HEK293 (cell line): ENCODE measurements around the gene CD55.

Experiments
- CTCF ChIA-PET: fragments of 350-600 bp; formaldehyde crosslinking; extraction: SDS; loops from one replicate; lab custom pipeline; 2021; ENCODE audit warnings: antibody characterized with exemption; lab: Yijun Ruan, JAX
- POLR2A ChIA-PET: fragments of 300-600 bp; formaldehyde crosslinking; extraction: SDS; loops from one replicate; lab custom pipeline; 2020; ENCODE audit warnings: antibody characterized with exemption, inconsistent platforms; lab: Yijun Ruan, JAX
- H3K27ac ChIP-seq: fragments of 200-500 bp; sonication (Bioruptor generic); 2 replicates; pipeline ENCODE4 v1.5.1; 2014; ENCODE audit warnings: low read depth, low read length, control low read depth, inconsistent platforms; ENCODE audit errors: extremely low read depth
- H3K36me3 ChIP-seq, 2 experiments: fragments of 200-500 bp in 1 of 2; sonication (Bioruptor generic) in 1 of 2; 1 replicate in 1 of 2; 2 replicates in 1 of 2; pipeline ENCODE4 v1.5.1; 2014 to 2017; ENCODE audit warnings: inconsistent platforms in 2 of 2, low read length in 2 of 2; ENCODE audit not compliant: control insufficient read depth in 2 of 2, insufficient read depth in 1 of 2
- H3K4me1 ChIP-seq: fragments of 200-500 bp; sonication (Bioruptor generic); 2 replicates; pipeline ENCODE4 v1.5.1; 2014; ENCODE audit warnings: mild to moderate bottlenecking, low read length, inconsistent platforms; ENCODE audit not compliant: control insufficient read depth, insufficient read depth
- H3K4me3 ChIP-seq: 2 replicates; pipeline ENCODE4 v1.5.1; 2011; ENCODE audit warnings: low read depth, mild to moderate bottlenecking, control low read depth, low read length, moderate library complexity
- H3K9me3 ChIP-seq: fragments of 200-500 bp; sonication (Bioruptor generic); 2 replicates; pipeline ENCODE4 v1.5.1; 2014; ENCODE audit warnings: low read depth, low read length, inconsistent platforms; ENCODE audit not compliant: control insufficient read depth, insufficient read depth
- GFI1B ChIP-seq: fragments of 450-650 bp; formaldehyde crosslinking; IDR thresholded peaks from 2 replicates; pipeline ENCODE4 v1.5.1; 2016; ENCODE audit warnings: missing biosample characterization, missing genetic modification characterization
- MEIS1 ChIP-seq: sonication (generic); formaldehyde crosslinking; IDR thresholded peaks from 2 replicates; pipeline ENCODE4 v1.8.1; 2022; ENCODE audit warnings: missing genetic modification reagents, mild to moderate bottlenecking, borderline replicate concordance
- PRDM1 ChIP-seq: fragments of 450-650 bp; formaldehyde crosslinking; IDR thresholded peaks from 2 replicates; pipeline ENCODE4; 2016; ENCODE audit warnings: missing biosample characterization, missing genetic modification characterization
- SETDB1 ChIP-seq: IDR thresholded peaks from one replicate; pipeline ENCODE4 v1.6.1; 2017; ENCODE audit warnings: mild to moderate bottlenecking, low read length, moderate library complexity, mixed read lengths; ENCODE audit not compliant: insufficient read length
- ZNF114 ChIP-seq: fragments of 450-650 bp; formaldehyde crosslinking; IDR thresholded peaks from 2 replicates; pipeline ENCODE4 v1.5.0; 2017; ENCODE audit warnings: missing biosample characterization, missing genetic modification characterization
- ZNF174 ChIP-seq: fragments of 450-650 bp; formaldehyde crosslinking; IDR thresholded peaks from 2 replicates; pipeline ENCODE4 v1.5.0; 2017; ENCODE audit warnings: missing biosample characterization, mild to moderate bottlenecking, missing genetic modification characterization
- ZNF184 ChIP-seq: fragments of 450-650 bp; IDR thresholded peaks from 2 replicates; pipeline ENCODE4 v1.5.1; 2018; ENCODE audit warnings: missing biosample characterization, mild to moderate bottlenecking, missing genetic modification characterization
- ZNF302 ChIP-seq: fragments of 450-650 bp; formaldehyde crosslinking; IDR thresholded peaks from 2 replicates; pipeline ENCODE4 v1.5.1; 2016; ENCODE audit warnings: missing biosample characterization, missing genetic modification characterization, low read depth
- ZNF354C ChIP-seq: fragments of 450-650 bp; formaldehyde crosslinking; IDR thresholded peaks from 2 replicates; pipeline ENCODE4 v1.5.1; 2016; ENCODE audit warnings: missing biosample characterization, missing genetic modification characterization, low read depth, borderline replicate concordance
- ZNF449 ChIP-seq: fragments of 450-650 bp; formaldehyde crosslinking; IDR thresholded peaks from 2 replicates; pipeline ENCODE4 v1.5.1; 2017; ENCODE audit warnings: missing biosample characterization, mild to moderate bottlenecking, missing genetic modification characterization, moderate library complexity
- ZNF514 ChIP-seq: fragments of 450-650 bp; formaldehyde crosslinking; IDR thresholded peaks from 2 replicates; pipeline ENCODE4 v1.5.1; 2016; ENCODE audit warnings: missing biosample characterization, missing genetic modification characterization
- ZNF785 ChIP-seq: fragments of 450-650 bp; formaldehyde crosslinking; IDR thresholded peaks from 2 replicates; pipeline ENCODE4 v1.5.1; 2016; ENCODE audit warnings: missing biosample characterization, missing genetic modification characterization
- ZNF837 ChIP-seq: fragments of 450-650 bp; formaldehyde crosslinking; IDR thresholded peaks from 2 replicates; pipeline ENCODE4 v1.5.1; 2016; ENCODE audit warnings: missing biosample characterization, missing genetic modification characterization
- ZSCAN16 ChIP-seq: fragments of 450-650 bp; formaldehyde crosslinking; IDR thresholded peaks from 2 replicates; pipeline ENCODE4 v1.5.1; 2016; ENCODE audit warnings: missing biosample characterization, missing genetic modification characterization
- TF ChIP-seq, protein P1 (sequence below): fragments of 450-650 bp; formaldehyde crosslinking; IDR thresholded peaks from 2 replicates; pipeline ENCODE4 v1.5.1; 2016; ENCODE audit warnings: missing biosample characterization, missing genetic modification characterization
- TF ChIP-seq, protein P2 (sequence below): fragments of 450-650 bp; formaldehyde crosslinking; IDR thresholded peaks from 2 replicates; pipeline ENCODE4 v1.5.1; 2017; ENCODE audit warnings: missing biosample characterization, missing genetic modification characterization
- TF ChIP-seq, protein P3 (sequence below): fragments of 450-650 bp; formaldehyde crosslinking; IDR thresholded peaks from 2 replicates; pipeline ENCODE4 v1.5.1; 2016; ENCODE audit warnings: missing biosample characterization, missing genetic modification characterization

CD55 gene

GRCh38 chr1:207291723-207292122 lies 29.8 kb upstream of the CD55 start:
- TF ChIP-seq ZNF174 (tag by site-specific recombination) (no peak), SETDB1 (peak; percentile 27)
- Histone ChIP-seq H3K36me3 (no peaks in the 10 kb centered on the region), H3K4me3 (no peak overlapping the region), H3K4me1 (no peaks in the 10 kb centered on the region), H3K27ac (no peak overlapping the region), H3K9me3 (no peaks in the 10 kb centered on the region)
- ChIA-PET CTCF (no interaction called here), POLR2A (no interaction called here)

- no peak overlapping the region for H3K27ac ChIP-seq
- POLR2A ChIA-PET = interaction anchor here (1.5 kb wide), 1 partner anchor 23 kb away, joined by 3 read pairs; the partner anchor contains the start of gene CD55
- no peak for TF ChIP-seq GFI1B (tag by site-specific recombination)
- TF ChIP-seq, protein P1, sequence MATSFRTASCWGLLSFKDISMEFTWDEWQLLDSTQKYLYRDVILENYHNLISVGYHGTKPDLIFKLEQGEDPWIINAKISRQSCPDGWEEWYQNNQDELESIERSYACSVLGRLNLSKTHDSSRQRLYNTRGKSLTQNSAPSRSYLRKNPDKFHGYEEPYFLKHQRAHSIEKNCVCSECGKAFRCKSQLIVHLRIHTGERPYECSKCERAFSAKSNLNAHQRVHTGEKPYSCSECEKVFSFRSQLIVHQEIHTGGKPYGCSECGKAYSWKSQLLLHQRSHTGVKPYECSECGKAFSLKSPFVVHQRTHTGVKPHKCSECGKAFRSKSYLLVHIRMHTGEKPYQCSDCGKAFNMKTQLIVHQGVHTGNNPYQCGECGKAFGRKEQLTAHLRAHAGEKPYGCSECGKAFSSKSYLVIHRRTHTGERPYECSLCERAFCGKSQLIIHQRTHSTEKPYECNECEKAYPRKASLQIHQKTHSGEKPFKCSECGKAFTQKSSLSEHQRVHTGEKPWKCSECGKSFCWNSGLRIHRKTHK (tag by site-specific recombination) = no peak
- TF ChIP-seq MEIS1 (CRISPR knock-in tag) = no peak
- TF ChIP-seq ZNF114 (tag by site-specific recombination) = no peak
- TF ChIP-seq PRDM1 (tag by site-specific recombination) = no peak
- TF ChIP-seq, protein P2, sequence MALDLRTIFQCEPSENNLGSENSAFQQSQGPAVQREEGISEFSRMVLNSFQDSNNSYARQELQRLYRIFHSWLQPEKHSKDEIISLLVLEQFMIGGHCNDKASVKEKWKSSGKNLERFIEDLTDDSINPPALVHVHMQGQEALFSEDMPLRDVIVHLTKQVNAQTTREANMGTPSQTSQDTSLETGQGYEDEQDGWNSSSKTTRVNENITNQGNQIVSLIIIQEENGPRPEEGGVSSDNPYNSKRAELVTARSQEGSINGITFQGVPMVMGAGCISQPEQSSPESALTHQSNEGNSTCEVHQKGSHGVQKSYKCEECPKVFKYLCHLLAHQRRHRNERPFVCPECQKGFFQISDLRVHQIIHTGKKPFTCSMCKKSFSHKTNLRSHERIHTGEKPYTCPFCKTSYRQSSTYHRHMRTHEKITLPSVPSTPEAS (tag by site-specific recombination) = no peak
- TF ChIP-seq, protein P3, sequence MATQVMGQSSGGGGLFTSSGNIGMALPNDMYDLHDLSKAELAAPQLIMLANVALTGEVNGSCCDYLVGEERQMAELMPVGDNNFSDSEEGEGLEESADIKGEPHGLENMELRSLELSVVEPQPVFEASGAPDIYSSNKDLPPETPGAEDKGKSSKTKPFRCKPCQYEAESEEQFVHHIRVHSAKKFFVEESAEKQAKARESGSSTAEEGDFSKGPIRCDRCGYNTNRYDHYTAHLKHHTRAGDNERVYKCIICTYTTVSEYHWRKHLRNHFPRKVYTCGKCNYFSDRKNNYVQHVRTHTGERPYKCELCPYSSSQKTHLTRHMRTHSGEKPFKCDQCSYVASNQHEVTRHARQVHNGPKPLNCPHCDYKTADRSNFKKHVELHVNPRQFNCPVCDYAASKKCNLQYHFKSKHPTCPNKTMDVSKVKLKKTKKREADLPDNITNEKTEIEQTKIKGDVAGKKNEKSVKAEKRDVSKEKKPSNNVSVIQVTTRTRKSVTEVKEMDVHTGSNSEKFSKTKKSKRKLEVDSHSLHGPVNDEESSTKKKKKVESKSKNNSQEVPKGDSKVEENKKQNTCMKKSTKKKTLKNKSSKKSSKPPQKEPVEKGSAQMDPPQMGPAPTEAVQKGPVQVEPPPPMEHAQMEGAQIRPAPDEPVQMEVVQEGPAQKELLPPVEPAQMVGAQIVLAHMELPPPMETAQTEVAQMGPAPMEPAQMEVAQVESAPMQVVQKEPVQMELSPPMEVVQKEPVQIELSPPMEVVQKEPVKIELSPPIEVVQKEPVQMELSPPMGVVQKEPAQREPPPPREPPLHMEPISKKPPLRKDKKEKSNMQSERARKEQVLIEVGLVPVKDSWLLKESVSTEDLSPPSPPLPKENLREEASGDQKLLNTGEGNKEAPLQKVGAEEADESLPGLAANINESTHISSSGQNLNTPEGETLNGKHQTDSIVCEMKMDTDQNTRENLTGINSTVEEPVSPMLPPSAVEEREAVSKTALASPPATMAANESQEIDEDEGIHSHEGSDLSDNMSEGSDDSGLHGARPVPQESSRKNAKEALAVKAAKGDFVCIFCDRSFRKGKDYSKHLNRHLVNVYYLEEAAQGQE (tag by site-specific recombination) = no peak
- TF ChIP-seq ZNF184 (tag by site-specific recombination) = no peak
- TF ChIP-seq ZNF837 (tag by site-specific recombination) = no peak
- no peak for TF ChIP-seq ZNF785 (tag by site-specific recombination)
- TF ChIP-seq ZSCAN16 (tag by site-specific recombination) = no peak
- no peak for TF ChIP-seq ZNF514 (tag by site-specific recombination)
- no peak for TF ChIP-seq ZNF302 (tag by site-specific recombination)
- TF ChIP-seq ZNF449 (tag by site-specific recombination) = no peak
- no peak for TF ChIP-seq ZNF354C (tag by site-specific recombination)
- no peak overlapping the region for H3K4me3 ChIP-seq
- H3K36me3 ChIP-seq = no peaks in the 10 kb centered on the region
- CTCF ChIA-PET = no interaction called here
- H3K9me3 ChIP-seq = no peaks in the 10 kb centered on the region
- H3K4me1 ChIP-seq = no peaks in the 10 kb centered on the region
These were observed 23.3 kb upstream of the CD55 start for GRCh38 chr1:207298186-207298585.
